WI38 (cell line): ENCODE measurements around the gene C1orf232.

Experiments
- H3K4me3 ChIP-seq: 2 replicates; pipeline ENCODE4 v1.5.1; 2011; ENCODE audit warnings: low read depth, mild to moderate bottlenecking, control low read depth, low read length
- TF ChIP-seq, protein P1 (sequence below): IDR thresholded peaks from 2 replicates; pipeline ENCODE4 v1.5.1; 2012; ENCODE audit warnings: low read depth, mild to moderate bottlenecking, control low read depth, low read length

C1orf232 gene

DNA sequence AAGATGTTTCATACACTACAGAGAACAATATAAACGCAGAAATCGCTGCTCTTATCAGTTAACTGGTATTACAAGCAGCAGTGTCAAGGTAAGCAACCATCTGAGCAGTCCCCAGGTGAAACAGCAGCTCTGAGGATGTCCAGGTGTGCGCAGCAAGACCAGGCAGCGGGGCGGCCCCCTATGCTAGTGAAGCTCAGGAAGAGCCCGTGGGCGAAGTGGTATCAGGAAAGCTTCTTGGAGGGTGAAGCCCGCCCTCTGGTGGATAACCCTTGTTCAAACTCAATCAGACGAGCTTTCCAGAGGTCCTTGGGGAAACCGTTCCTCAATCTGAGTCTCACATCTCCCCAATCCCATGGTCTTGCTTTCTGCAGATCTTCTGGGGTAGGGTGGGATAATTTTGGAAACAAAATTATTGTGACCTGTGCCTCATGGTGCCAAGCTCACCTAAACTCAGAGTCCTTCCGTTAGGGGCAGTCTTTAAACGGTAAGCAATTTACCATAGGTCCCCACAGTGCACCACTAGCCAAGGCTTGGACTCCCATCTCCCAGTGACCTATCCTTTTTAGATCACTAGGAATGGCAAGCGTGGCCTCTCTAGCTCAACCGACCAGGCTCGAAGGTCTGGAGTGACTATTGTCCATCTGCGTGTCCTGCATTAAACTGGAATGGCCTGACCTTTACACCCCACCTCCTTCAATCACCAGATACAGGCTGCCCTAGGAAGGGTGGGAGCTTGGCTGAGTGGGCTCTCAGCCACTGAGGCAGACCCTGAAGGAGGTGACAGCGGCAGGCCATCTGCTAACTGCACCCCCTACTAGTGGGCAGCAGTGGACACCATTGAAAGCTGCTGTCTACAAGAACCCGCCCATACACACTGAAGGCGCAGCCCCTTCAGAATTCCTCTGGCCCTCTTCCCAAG is 23.5 kb downstream of the C1orf232 start:
- no peak overlapping the region for H3K4me3 ChIP-seq
- TF ChIP-seq, protein P1, sequence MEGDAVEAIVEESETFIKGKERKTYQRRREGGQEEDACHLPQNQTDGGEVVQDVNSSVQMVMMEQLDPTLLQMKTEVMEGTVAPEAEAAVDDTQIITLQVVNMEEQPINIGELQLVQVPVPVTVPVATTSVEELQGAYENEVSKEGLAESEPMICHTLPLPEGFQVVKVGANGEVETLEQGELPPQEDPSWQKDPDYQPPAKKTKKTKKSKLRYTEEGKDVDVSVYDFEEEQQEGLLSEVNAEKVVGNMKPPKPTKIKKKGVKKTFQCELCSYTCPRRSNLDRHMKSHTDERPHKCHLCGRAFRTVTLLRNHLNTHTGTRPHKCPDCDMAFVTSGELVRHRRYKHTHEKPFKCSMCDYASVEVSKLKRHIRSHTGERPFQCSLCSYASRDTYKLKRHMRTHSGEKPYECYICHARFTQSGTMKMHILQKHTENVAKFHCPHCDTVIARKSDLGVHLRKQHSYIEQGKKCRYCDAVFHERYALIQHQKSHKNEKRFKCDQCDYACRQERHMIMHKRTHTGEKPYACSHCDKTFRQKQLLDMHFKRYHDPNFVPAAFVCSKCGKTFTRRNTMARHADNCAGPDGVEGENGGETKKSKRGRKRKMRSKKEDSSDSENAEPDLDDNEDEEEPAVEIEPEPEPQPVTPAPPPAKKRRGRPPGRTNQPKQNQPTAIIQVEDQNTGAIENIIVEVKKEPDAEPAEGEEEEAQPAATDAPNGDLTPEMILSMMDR = peak; percentile 63

DNA sequence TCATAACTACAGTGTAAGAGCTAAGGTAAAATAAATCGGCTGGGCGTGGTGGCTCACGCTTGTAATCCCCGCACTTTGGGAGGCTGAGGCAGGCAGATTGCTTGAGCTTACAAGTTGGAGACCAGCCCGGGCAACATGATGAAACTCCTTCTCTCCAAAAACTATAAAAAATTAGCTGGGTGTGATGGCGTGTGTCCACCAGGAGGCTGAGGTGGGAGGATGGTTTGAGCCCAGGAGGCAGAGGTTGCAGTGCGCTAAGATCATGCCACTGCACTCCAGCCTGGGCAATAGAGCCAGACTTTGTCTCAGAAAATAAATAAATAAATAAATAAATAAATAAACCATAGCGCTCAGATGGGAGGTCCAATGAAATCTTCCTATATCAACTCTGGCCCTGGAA is 26.6 kb downstream of the C1orf232 start:
- no peak overlapping the region for H3K4me3 ChIP-seq
- TF ChIP-seq, protein P1 = no peak

DNA sequence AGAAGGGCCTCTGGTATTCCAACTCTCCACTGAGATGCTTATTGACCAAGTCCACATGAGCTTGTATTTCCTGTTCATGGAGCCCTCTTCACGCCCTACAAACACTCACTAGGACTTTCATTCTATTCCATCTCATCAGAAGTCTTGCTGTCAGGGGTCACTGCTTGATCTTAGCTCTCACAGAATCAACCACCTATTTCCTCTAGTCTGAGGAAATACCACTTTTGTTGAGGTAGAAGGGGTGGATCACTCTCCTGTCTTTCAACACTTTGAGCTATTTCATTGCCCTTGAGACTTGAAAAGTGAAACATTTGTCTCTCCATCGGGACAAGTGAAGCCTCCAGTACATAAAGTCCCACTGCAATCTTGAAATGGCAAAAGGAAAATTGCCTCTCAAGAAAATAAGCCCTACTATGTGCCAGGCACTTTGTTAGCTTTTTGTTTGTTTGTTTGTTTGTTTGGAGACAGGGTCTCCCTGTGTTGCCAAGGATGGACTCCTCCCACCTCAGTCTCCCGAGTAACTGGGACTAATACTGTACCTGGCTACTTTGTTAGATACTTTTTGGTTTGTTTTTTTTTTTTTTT is 29.7 kb downstream of the C1orf232 start:
- TF ChIP-seq, protein P1 = no peak
- H3K4me3 ChIP-seq = no peak overlapping the region

DNA sequence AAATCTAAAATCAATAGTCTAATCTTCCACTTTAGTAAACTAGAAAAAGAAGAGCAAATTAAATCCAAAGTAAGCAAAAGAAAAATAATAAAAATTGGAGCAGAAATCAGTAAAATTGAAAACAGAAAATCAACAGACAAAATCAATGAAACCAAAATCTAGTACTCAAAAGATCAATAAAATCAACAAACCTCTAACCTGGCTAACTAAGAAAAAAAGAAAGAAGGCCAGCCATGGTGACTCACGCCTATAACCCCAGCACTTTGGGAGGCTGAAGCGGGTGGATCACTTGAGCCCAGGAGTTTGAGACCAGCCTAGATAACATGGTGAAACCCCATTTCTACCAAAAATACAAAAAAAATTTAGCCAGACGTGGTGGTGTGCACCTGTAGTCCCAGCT is 34.3 kb downstream of the C1orf232 start:
- TF ChIP-seq, protein P1 = no peak
- no peak overlapping the region for H3K4me3 ChIP-seq

DNA sequence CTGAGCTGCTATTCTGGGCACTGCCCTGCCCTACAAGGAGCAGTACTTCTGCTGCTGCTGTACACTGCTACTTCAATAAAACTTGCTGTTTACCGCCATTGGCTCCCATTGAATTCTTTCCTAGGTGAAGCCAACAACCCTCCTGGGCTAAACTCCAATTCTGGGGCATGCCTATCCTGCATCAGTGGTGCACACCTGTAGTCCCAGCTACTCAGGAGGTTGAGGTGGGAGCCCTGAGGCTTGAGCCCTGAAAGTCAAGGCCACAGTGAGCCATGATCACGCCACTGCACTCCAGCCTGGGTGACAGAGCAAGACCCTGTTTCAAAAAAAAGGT is 36.0 kb downstream of the C1orf232 start:
- TF ChIP-seq, protein P1 = no peak
- no peak overlapping the region for H3K4me3 ChIP-seq

DNA sequence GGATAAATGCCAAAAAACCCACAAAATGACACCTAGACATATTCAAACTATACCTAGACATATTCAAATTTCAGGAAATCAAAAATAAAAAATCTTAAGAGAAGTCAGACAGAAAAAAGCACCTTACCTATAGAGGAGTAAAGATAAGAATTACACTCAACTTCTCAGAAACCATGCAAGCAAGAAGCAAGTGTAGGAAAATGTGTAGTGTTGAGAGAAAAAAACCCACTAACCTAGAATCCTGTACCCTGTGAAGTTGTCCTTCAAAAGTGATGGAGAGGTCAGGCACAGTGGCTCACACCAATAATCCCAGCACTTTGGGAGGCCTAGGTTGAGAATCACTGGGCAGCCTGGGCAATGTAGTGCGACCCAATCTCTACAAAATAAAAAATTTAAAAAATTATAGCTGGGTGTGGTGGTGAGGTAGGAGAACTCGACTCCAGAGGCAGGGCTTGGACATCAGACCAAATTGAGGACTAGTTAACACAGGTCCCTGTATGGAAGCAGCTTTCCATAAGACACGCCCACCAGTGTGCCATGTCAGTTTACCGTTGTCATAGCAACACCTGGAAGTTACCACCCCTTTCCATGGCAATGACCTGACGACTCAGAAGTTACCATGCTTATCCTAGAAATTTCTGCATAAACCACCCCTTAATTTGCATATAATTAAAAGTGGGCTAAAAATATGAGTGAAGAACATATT is 36.5 kb downstream of the C1orf232 start:
- no peak overlapping the region for H3K4me3 ChIP-seq
- TF ChIP-seq, protein P1 = no peak

DNA sequence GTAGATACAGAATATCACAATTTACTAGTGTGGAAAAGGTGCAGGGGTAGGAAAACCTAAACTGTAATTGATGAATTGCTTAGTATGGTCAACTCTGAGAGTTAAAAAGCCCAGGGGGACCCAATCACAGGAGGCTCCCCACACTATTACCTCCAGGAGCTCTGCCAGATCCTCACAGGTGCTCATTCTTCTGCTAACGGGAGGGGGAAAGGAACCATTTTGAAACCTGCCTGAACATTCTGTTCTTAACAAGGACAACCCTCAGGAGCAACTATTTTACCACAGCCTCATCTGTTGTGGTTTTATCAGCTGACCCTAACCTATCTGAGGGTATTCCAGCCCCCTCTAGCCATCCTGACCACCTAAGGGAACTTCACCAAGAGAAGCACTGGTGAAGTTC is 38.1 kb downstream of the C1orf232 start:
- H3K4me3 ChIP-seq = no peak overlapping the region
- TF ChIP-seq, protein P1 = no peak
